BLaER1 (cell line): ENCODE measurements around the gene ERAL1.
A peak's percentile ranks its signal among the peaks of the same experiment; 100 is the strongest.

ENCODE experiments used
- H3K27ac ChIP-seq: shearing (Covaris generic); formaldehyde crosslinking; 2 replicates; pipeline ENCODE4 v1.8.1; 2022
- H3K27me3 ChIP-seq: shearing (Covaris generic); formaldehyde crosslinking; 2 replicates; pipeline ENCODE4 v1.8.1; 2022
- H3K36me3 ChIP-seq: shearing (Covaris generic); formaldehyde crosslinking; 2 replicates; pipeline ENCODE4 v1.8.1; 2022
- H3K4me1 ChIP-seq: shearing (Covaris generic); formaldehyde crosslinking; 2 replicates; pipeline ENCODE4 v1.8.1; 2022
- H3K4me2 ChIP-seq: shearing (Covaris generic); formaldehyde crosslinking; 2 replicates; pipeline ENCODE4 v1.8.1; 2022
- H3K4me3 ChIP-seq: shearing (Covaris generic); formaldehyde crosslinking; 2 replicates; pipeline ENCODE4 v1.8.1; 2022
- H3K9ac ChIP-seq: shearing (Covaris generic); formaldehyde crosslinking; 2 replicates; pipeline ENCODE4 v1.8.1; 2022
- H3K9me3 ChIP-seq: shearing (Covaris generic); formaldehyde crosslinking; 2 replicates; pipeline ENCODE4 v1.8.1; 2022
- H4K20me1 ChIP-seq: shearing (Covaris generic); formaldehyde crosslinking; 2 replicates; pipeline ENCODE4 v1.8.1; 2022
- Cebpa-rat ChIP-seq: shearing (Covaris generic); IDR thresholded peaks from 2 replicates; pipeline ENCODE4 v1.8.1; 2022

Gene ERAL1

GRCh38 chr17:28878158-28878910 is 23.5 kb downstream of the ERAL1 start:
- Histone ChIP-seq H4K20me1 (0 out of 2 replicates have a peak, but pooled peaks cover 1% of the 10 kb centered on the region), H3K4me3 (no peak overlapping the region), H3K27me3 (no peaks in the 10 kb centered on the region), H3K27ac (no peak overlapping the region), H3K9me3 (no peaks in the 10 kb centered on the region), H3K36me3 (peaks cover 56% of the 10 kb centered on the region), H3K4me1 (0 out of 2 replicates have a peak, but pooled peaks cover 10% of the 10 kb centered on the region), H3K4me2 (no peak overlapping the region), H3K9ac (no peak overlapping the region)
- TF ChIP-seq Cebpa-rat, result no peak

GRCh38 chr17:28878981-28879380 is 24.2 kb downstream of the ERAL1 start:
- no peak overlapping the region for H3K4me2 ChIP-seq
- H3K27me3 ChIP-seq, result no peaks in the 10 kb centered on the region
- peaks cover 62% of the 10 kb centered on the region for H3K36me3 ChIP-seq
- no peak overlapping the region for H3K27ac ChIP-seq
- H3K4me1 ChIP-seq, result 0 out of 2 replicates have a peak, but pooled peaks cover 13% of the 10 kb centered on the region
- no peak overlapping the region for H3K9ac ChIP-seq
- no peaks in the 10 kb centered on the region for H3K9me3 ChIP-seq
- no peak for TF ChIP-seq Cebpa-rat
- peaks cover 8% of the 10 kb centered on the region; the same call in 1 of the 2 replicates for H4K20me1 ChIP-seq
- no peak overlapping the region for H3K4me3 ChIP-seq

- peaks cover 24% of the 10 kb centered on the region for H3K4me1 ChIP-seq
- H3K36me3 ChIP-seq, result peaks cover 73% of the 10 kb centered on the region
- H3K27me3 ChIP-seq, result no peaks in the 10 kb centered on the region
- no peaks in the 10 kb centered on the region for H3K9me3 ChIP-seq
- no peak overlapping the region for H3K27ac ChIP-seq
- H3K4me3 ChIP-seq, result no peak overlapping the region
- TF ChIP-seq Cebpa-rat, result no peak
- H3K9ac ChIP-seq, result no peak overlapping the region
- peaks cover 17% of the 10 kb centered on the region; the same call in 1 of the 2 replicates for H4K20me1 ChIP-seq
- no peak overlapping the region for H3K4me2 ChIP-seq
Measured at GRCh38 chr17:28879886-28880571, 25.2 kb downstream of the ERAL1 start.

- no peaks in the 10 kb centered on the region for H3K9me3 ChIP-seq
- no peak overlapping the region for H3K4me2 ChIP-seq
- H3K36me3 ChIP-seq, result peaks cover 78% of the 10 kb centered on the region
- no peak overlapping the region for H3K27ac ChIP-seq
- TF ChIP-seq Cebpa-rat, result no peak
- peaks cover 29% of the 10 kb centered on the region for H3K4me1 ChIP-seq
- H3K27me3 ChIP-seq, result no peaks in the 10 kb centered on the region
- H3K4me3 ChIP-seq, result no peak overlapping the region
- no peak overlapping the region for H3K9ac ChIP-seq
- H4K20me1 ChIP-seq, result peaks cover 22% of the 10 kb centered on the region; the same call in 1 of the 2 replicates
Measured at GRCh38 chr17:28880572-28880945, 25.7 kb downstream of the ERAL1 start.

GRCh38 chr17:28881533-28882056 is 26.8 kb downstream of the ERAL1 start:
- H3K36me3 ChIP-seq, result peaks cover 88% of the 10 kb centered on the region
- peaks cover 39% of the 10 kb centered on the region for H3K4me1 ChIP-seq
- H4K20me1 ChIP-seq, result peaks cover 33% of the 10 kb centered on the region; the same call in 1 of the 2 replicates
- H3K9me3 ChIP-seq, result no peaks in the 10 kb centered on the region
- no peaks in the 10 kb centered on the region for H3K27me3 ChIP-seq
- no peak for TF ChIP-seq Cebpa-rat
- no peak overlapping the region for H3K9ac ChIP-seq
- H3K4me2 ChIP-seq, result no peak overlapping the region
- H3K27ac ChIP-seq, result no peak overlapping the region
- H3K4me3 ChIP-seq, result no peak overlapping the region

GRCh38 chr17:28882154-28882895 is 27.5 kb downstream of the ERAL1 start:
- Histone ChIP-seq H3K4me2 (no peak overlapping the region), H3K27ac (no peak overlapping the region), H3K9me3 (no peaks in the 10 kb centered on the region), H3K36me3 (peaks cover 94% of the 10 kb centered on the region), H3K27me3 (no peaks in the 10 kb centered on the region), H4K20me1 (peaks cover 39% of the 10 kb centered on the region; the same call in 1 of the 2 replicates), H3K9ac (no peak overlapping the region), H3K4me3 (no peak overlapping the region), H3K4me1 (peaks cover 46% of the 10 kb centered on the region)
- TF ChIP-seq Cebpa-rat, result no peak

- peaks cover 55% of the 10 kb centered on the region for H4K20me1 ChIP-seq
- no peak overlapping the region for H3K9ac ChIP-seq
- H3K9me3 ChIP-seq, result no peaks in the 10 kb centered on the region
- H3K27me3 ChIP-seq, result no peaks in the 10 kb centered on the region
- H3K4me3 ChIP-seq, result no peak overlapping the region
- peaks cover 87% of the 10 kb centered on the region for H3K36me3 ChIP-seq
- 0 out of 2 replicates have a peak overlapping the region, but pooled peaks have one; percentile 22 for H3K27ac ChIP-seq
- H3K4me1 ChIP-seq, result peaks cover 63% of the 10 kb centered on the region
- peak overlapping the region; percentile 42 for H3K4me2 ChIP-seq
- no peak for TF ChIP-seq Cebpa-rat
Measured at GRCh38 chr17:28883967-28884702, 29.3 kb downstream of the ERAL1 start.

- peaks cover 62% of the 10 kb centered on the region for H4K20me1 ChIP-seq
- peak overlapping the region; percentile 43; the same call in 1 of the 2 replicates for H3K4me2 ChIP-seq
- H3K9ac ChIP-seq, result no peak overlapping the region
- H3K4me3 ChIP-seq, result no peak overlapping the region
- H3K27ac ChIP-seq, result no peak overlapping the region
- peaks cover 74% of the 10 kb centered on the region for H3K36me3 ChIP-seq
- TF ChIP-seq Cebpa-rat, result no peak
- peaks cover 76% of the 10 kb centered on the region for H3K4me1 ChIP-seq
- no peaks in the 10 kb centered on the region for H3K27me3 ChIP-seq
- H3K9me3 ChIP-seq, result no peaks in the 10 kb centered on the region
Measured at GRCh38 chr17:28885363-28885762, 30.5 kb downstream of the ERAL1 start.

- H3K27me3 ChIP-seq, result no peaks in the 10 kb centered on the region
- H4K20me1 ChIP-seq, result peaks cover 62% of the 10 kb centered on the region
- peak overlapping the region; percentile 43 for H3K4me2 ChIP-seq
- no peak overlapping the region for H3K4me3 ChIP-seq
- peaks cover 81% of the 10 kb centered on the region for H3K4me1 ChIP-seq
- H3K9ac ChIP-seq, result no peak overlapping the region
- TF ChIP-seq Cebpa-rat, result no peak
- H3K27ac ChIP-seq, result peak overlapping the region; percentile 31; the same call in 1 of the 2 replicates
- peaks cover 72% of the 10 kb centered on the region for H3K36me3 ChIP-seq
- peaks cover 3% of the 10 kb centered on the region; the same call in 1 of the 2 replicates for H3K9me3 ChIP-seq
Measured at GRCh38 chr17:28885951-28886350, 31.1 kb downstream of the ERAL1 start.
